Measurements from ENCODE around the gene FAM47A.

FAM47A gene

DNA sequence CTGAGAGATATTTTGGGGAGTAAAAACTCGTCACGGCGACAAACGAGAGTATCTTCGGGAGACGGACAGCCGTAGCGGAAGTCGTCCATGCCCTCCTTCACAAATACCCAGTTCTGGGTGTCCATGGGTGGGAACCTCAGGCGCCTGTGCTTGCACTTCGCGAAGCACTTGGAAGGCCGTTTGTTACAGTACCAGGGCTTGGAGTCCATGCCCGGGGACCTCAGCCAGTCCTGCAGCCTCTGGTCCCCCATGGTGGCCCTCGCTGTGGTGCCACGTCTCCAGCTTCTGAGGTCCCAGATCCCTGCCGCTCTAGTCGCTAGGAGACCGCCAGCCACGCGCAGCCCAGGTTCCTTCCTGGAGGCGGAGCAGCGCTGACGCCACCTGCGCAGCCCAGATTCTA, at the start of gene FAM47A:
FAM47A (minus strand) TSS at position 287 of the 400 bp plus-strand sequence; CDS start at position 251, 36 bp downstream.
- DNase-seq (ENCODE audit: low read depth) = no peak

- DNase-seq (ENCODE audit: low read depth) = no peak
Observed at GRCh38 chrX:34147345-34147744, 15.2 kb upstream of the FAM47A start.

DNA sequence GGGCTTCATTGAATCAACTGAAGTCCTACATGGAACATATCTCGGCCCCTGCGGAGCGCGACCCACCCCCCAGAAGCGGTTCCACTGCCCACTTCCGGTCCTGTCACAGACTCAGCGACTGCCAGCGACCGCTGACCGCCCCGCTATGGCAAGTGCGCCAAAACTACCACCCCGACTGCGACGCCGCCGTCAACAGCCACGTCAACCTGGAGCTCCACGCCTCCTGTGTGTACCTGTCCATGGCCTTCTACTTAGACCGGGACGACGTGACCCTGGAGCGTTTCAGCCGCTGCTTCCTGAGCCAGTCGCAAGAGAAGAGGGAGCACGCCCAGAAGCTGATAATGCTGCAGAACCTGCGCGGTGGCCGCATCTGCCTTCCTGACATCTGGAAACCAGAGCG, 14.8 kb upstream of the FAM47A start:
- no peak for DNase-seq (ENCODE audit: low read depth)

- DNase-seq (ENCODE audit: low read depth) = no peak
Observed at GRCh38 chrX:34144246-34144645, 12.1 kb upstream of the FAM47A start.

- DNase-seq (ENCODE audit: low read depth) = no peak
Observed at GRCh38 chrX:34140816-34141215, 8.7 kb upstream of the FAM47A start.

- no peak for DNase-seq (ENCODE audit: low read depth)
Observed at GRCh38 chrX:34130980-34131744, 952 bp downstream of the FAM47A start.

DNA sequence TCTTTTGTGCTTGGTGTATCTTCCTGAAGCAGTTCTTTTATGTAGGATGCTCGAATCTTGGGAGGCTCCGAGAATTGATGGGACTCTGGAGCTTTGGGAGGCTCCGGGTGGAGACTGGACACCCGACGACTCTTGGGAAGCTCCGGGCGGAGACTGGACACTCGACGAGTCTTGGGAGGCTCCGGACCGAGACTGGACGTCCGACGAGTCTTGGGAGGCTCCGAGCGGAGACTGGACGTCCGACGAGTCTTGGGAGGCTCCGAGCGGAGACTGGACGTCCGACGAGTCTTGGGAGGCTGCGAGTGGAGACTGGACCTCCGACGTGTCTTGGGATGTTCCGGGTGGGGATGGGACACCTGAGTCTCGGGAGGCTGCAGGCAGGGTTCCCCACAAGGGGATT, 1.6 kb downstream of the FAM47A start:
- no peak for DNase-seq (ENCODE audit: low read depth)

DNA sequence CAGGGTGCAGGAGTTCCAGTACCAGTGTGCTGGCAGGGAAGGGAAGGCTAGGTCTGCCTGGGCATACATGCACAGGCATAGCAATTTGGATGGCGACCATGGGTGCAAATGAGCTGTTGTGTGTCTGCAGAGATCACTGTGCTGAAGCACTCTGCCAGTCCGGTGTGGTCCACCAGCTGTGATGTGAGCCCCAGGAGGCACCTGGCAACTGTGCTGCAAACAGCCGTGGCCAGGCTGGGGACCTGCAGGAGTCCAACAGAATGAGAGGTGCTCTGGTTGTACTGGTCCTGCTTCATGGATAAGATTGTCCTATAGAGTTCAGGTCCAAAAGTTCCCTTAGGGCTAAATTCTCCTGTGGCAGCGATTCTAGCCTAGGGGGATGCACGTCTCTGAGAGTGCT, 6.1 kb downstream of the FAM47A start:
- DNase-seq (ENCODE audit: low read depth) = no peak

GRCh38 chrX:34119122-34119521, 13.0 kb downstream of the FAM47A start:
- DNase-seq (ENCODE audit: low read depth) = no peak

DNA sequence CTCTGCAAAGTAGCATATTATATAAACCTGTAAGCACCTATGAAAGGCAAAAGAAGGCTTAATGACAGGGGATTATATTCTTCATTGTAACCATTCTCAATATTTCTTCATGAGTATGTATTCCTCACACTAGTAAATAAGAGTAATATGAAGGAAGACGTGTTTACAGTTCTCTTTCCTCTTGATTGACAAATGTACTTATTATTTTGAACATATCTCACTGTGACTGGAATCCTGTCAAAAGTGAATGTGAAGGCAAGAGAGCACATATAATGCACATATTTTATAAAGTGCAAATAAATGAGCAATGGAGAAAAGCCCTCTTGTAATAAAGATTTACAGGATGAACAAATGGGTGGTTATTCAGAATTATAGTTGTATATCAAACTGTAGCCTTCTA, 19.7 kb downstream of the FAM47A start:
- DNase-seq (ENCODE audit: low read depth) = no peak

All from ELR (cell line).